ENCODE data around the gene NAMPT.
"Not testable (repeated sequence)": the region's sequence is repeated elsewhere in the genome, so short reads cannot be mapped to it uniquely, and the experiment has no call there.

Gene NAMPT

DNA sequence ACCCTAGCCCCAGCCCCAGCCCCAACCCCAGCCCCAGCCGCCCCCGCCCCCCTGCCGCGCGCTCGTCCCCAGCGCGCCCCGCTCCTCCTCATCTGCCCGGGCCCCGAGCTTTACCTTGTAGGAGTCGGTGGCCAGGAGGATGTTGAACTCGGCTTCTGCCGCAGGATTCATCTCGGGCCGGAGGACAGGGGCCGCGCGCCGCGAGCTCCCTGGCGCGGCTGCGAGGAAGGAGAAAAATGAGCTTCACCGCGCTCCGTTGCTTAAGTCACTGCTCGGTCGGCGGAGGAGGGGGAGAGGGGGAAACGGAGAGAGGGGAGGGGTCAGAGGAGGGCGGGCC, at the start of gene NAMPT:
NAMPT (minus strand) TSS at position 270 of the 337 bp plus-strand sequence; CDS start at position 171, 99 bp downstream.
- no peak for DNase-seq

DNA sequence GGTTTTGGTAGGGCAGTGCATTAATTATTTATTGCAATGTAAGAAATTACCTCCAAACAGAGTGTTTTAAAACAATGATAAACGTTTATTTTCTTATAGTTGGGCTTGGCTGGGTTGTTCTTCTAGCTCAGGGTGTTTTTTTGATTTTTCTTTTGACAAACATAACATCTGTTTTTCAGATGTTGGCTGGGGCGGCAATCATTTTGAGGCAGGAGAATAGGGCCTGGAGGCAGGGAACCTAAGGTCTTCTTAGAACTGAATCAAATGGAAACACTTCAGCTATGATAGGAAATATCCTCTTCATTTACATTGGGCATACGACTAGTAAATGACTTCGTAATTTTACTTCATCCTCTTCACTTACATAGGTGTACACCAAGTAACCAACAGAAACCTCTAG, 47.4 kb upstream of the NAMPT start:
- DNase-seq: no peak

DNA sequence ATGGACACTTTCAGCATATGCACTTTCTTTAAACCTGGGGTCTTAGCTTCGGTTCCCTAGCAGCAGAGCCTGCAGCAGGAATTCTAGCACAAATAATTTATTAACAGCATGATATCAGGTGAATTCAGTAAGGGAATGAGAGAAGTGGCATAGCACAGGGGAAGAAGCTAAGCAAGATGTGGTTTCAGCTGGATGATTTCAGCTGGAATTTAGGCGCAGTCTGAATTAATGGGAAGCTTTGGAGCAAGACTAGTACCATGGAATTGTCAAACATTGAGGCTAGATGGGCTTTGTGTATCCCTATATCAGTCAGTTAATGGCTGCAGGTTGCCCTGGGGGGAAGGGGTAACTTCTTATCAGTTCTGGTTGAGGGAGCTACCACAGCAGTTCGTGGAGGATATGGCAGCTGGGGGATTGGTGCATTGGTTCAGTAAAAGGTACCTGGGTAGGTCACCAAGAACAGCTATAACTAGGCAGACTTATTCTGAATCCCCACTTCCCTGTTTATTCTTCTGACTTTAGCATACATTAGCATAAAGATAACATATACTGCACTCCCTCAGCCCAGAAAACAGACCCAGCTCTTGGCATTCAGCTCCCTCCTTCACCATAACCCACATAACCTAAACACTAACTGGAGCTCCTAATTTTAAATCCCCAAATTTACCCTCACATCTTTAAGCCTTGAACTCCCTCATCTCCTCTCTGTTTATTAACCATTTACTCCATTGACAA, 46.8 kb upstream of the NAMPT start:
- no peak for DNase-seq

GRCh38 chr7:106329971-106330733, 45.4 kb upstream of the NAMPT start:
- no peak for DNase-seq

- DNase-seq: no peak
Measured at GRCh38 chr7:106329408-106329807, 44.6 kb upstream of the NAMPT start.

- no peak for DNase-seq
Measured at GRCh38 chr7:106327538-106328481, 43.0 kb upstream of the NAMPT start.

DNA sequence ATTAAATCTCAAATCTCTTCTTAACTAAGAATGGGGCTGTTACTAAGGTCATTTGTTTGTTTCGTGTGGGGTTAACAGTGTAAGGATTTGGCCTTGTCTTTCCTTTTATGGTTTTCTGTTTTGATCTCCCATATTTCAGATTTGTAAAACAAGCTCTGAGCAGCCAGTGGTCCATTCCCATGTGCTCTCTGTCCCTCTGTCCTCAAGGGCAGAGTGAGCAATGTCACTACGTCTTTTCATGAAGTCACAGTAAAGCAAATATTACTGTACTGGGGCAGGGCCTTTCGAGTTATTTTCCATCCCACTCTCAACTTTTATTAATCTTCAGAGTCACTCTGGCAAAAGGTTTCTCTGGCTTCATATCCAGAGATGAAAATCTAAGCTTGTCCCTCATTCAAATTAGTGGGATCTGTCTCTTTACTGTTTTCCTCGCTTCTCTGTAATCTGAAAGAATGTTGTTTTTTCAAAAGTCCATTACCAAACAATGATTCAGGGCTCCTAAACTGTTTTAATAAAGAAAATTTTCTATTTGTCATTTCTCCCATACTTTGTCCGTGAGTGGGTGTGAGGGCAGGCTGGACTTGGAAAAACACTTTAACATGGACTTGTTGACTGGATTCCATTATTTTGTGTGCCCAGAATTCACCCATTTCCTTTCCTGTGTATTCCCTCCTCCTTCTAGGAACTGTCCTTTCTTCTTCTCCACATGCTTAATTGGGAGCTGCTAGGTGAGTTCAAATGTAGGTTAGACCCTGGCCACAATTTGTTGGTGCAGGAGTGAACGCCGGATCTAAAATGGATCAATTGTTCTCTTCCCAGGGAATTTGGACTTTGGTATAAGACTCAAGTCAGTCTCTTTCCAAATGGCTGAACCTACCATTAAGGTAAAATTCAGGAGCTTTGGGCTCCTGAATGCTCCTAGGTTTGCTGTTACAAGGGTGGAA, 42.1 kb upstream of the NAMPT start:
- no peak for DNase-seq

DNA sequence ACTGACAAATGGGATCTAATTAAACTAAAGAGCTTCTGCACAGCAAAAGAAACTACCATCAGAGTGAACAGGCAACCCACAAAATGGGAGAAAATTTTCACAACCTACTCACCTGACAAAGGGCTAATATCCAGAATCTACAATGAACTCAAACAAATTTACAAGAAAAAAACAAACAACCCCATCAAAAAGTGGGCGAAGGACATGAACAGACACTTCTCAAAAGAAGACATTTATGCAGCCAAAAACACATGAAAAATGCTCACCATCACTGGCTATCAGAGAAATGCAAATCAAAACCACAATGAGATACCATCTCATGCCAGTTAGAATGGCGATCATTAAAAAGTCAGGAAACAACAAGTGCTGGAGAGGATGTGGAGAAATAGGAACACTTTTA, 39.7 kb upstream of the NAMPT start:
- DNase-seq: not testable (repeated sequence)

- DNase-seq: not testable (repeated sequence)
Measured at GRCh38 chr7:106320254-106320770, 35.5 kb upstream of the NAMPT start.

- DNase-seq: no peak
Measured at GRCh38 chr7:106318482-106318881, 33.7 kb upstream of the NAMPT start.

DNA sequence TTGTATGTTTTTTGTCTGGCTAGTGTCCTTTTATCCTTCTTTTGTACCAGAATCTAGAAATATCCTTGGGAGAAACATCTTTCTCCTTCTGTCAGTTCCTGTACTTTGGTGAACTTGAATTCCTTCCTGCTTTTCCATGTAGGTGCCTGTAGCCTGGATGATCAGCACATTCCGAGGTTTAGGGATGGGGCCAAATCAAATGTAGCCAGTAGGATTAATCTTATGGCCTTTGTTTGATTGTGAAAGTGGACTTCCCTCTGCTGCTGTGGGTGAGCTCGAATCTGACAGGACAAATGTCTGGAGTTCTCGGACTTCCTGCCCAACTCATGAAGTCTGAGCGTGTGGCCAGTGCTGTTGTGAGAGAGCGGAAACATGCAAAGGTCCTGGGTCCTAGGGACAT, 33.2 kb upstream of the NAMPT start:
- DNase-seq: no peak

DNA sequence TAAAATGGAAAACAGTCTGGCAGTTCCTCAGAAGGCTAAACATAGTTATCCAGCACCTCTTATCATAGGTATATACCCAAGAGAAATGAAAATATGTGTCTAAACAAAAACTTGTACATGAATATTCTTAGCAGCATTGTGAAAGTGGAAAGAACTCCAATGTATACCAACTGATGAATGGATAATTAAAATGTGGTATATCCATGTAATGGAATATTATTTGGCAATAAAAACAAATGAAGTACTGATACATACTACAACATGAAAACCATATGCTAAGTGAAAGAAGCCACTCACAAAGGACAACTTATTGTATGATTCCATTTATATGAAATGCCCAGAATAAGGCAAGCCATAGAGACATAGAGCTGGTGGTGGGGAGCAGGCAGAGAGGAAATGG, 32.2 kb upstream of the NAMPT start:
- DNase-seq: no peak

GRCh38 chr7:106314875-106315274, 30.1 kb upstream of the NAMPT start:
- DNase-seq: no peak

- no peak for DNase-seq
Measured at GRCh38 chr7:106313966-106314365, 29.2 kb upstream of the NAMPT start.

- DNase-seq: no peak
Measured at GRCh38 chr7:106313456-106313901, 28.7 kb upstream of the NAMPT start.

GRCh38 chr7:106312906-106313305, 28.1 kb upstream of the NAMPT start:
- DNase-seq: no peak

GRCh38 chr7:106312099-106312871, 27.5 kb upstream of the NAMPT start:
- DNase-seq: no peak

DNA sequence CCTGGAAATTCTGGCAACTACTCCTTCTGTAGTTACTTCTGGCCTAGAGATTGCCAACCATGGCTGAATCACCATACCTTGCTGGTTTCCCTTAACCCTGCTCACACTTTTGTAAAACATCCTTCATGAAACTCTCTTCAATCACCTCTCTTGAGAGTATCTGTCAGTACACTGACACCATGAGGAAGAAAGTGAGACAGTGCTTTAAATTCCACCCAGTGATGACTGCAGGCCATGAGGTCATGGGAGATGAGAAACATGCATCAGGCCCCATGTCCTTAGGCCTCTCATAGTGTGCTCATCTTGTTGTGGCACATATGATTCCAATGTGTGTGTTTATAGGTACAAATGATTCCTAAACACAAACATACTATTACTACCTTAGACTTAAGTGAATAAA, 24.6 kb upstream of the NAMPT start:
- DNase-seq: no peak

DNA sequence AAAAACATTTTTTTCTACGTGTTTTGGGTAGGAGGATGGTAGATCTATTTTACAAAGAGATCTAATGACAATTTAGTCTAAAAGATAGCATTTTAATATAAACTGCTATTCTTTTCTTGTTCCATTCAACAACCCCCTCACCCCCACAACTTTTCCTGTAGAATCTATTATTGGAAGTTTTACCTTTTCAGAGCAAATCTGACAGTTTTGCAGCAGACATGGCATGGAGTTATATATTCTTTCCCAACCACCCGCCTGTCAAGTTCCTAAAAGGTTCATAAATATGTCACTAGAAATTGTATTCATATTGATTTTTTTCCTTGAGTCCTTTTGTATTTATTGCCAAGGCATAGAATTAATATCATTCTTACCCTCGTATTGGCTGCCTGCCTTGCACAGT, 21.5 kb upstream of the NAMPT start:
- DNase-seq: no peak

- no peak for DNase-seq
Measured at GRCh38 chr7:106305732-106306131, 20.9 kb upstream of the NAMPT start.

DNA sequence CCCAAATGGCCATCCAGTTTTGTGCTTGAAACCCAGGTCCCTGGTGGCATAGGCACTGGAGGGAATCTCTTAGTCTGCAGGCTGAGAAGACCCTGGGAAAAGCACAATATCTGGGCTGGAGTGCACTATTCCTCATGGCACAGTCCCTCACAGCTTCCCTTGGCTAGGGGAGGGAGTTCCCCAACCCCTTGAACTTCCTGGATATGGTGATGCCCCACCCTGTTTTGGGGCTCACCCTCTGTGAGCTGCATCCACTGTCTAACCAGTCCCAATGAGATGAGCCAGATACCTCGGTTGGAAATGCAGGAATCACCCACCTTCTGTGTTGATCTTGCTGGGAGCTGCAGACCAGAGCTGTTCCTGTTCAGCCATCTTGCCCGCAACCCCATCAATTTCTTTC, 19.8 kb upstream of the NAMPT start:
- no peak for DNase-seq
